Activated CD4-positive, CD25-positive, alpha-beta regulatory T cell treated with anti-CD3 and anti-CD28 coated beads, Interleukin-2, amount 50 U/mL, for 24 hours (primary cell): ENCODE data around the gene FAM184B.

ENCODE experiments used
- ATAC-seq, 2 donors: fragments of 150-1000 bp; cut with Tn5 transposase; one replicate each; pipeline ENCODE4 v1.10.0; 2021; ENCODE audit warnings: mild to moderate bottlenecking in 1 of 2, moderate library complexity in 1 of 2

The FAM184B gene

GRCh38 chr4:17771284-17771908, 10.0 kb downstream of the FAM184B start:
- ATAC-seq: no peak

GRCh38 chr4:17770845-17771244, 10.6 kb downstream of the FAM184B start:
- no peak for ATAC-seq

- ATAC-seq: no peak
Measured at GRCh38 chr4:17769406-17770174, 11.8 kb downstream of the FAM184B start.

GRCh38 chr4:17766826-17767458, 14.5 kb downstream of the FAM184B start:
- no peak for ATAC-seq

- ATAC-seq: no peak
Measured at GRCh38 chr4:17765514-17766286, 15.7 kb downstream of the FAM184B start.

GRCh38 chr4:17763931-17764330, 17.5 kb downstream of the FAM184B start:
- ATAC-seq: no peak

- ATAC-seq: no peak
Measured at GRCh38 chr4:17763416-17763815, 18.0 kb downstream of the FAM184B start.

- ATAC-seq: no peak
Measured at GRCh38 chr4:17762726-17763125, 18.7 kb downstream of the FAM184B start.

GRCh38 chr4:17761062-17761461, 20.4 kb downstream of the FAM184B start:
- no peak for ATAC-seq

- no peak for ATAC-seq
Measured at GRCh38 chr4:17760626-17761025, 20.8 kb downstream of the FAM184B start.

- ATAC-seq: no peak
Measured at GRCh38 chr4:17758485-17758884, 22.9 kb downstream of the FAM184B start.

GRCh38 chr4:17757621-17758020, 23.8 kb downstream of the FAM184B start:
- no peak for ATAC-seq

GRCh38 chr4:17753646-17754045, 27.8 kb downstream of the FAM184B start:
- no peak for ATAC-seq

- ATAC-seq: no peak
Measured at GRCh38 chr4:17740702-17741101, 40.7 kb downstream of the FAM184B start.

- no peak for ATAC-seq
Measured at GRCh38 chr4:17736484-17736883, 44.9 kb downstream of the FAM184B start.

- no peak for ATAC-seq
Measured at GRCh38 chr4:17726911-17727310, 54.5 kb downstream of the FAM184B start.

- ATAC-seq: no peak
Measured at GRCh38 chr4:17723648-17724047, 57.8 kb downstream of the FAM184B start.

GRCh38 chr4:17722356-17722700, 59.1 kb downstream of the FAM184B start:
- ATAC-seq: no peak

GRCh38 chr4:17721496-17722355, 59.7 kb downstream of the FAM184B start:
- ATAC-seq: no peak

- ATAC-seq: no peak
Measured at GRCh38 chr4:17719106-17719505, 62.3 kb downstream of the FAM184B start.

- no peak for ATAC-seq
Measured at GRCh38 chr4:17718471-17718870, 63.0 kb downstream of the FAM184B start.

GRCh38 chr4:17717301-17717700, 64.1 kb downstream of the FAM184B start:
- no peak for ATAC-seq
